ENCODE data around the gene EIF2S3. TPM values are rescaled to one million over a fixed set of nuclear protein-coding genes. Genes with fewer than 3 reads are reported as not detected.

EIF2S3 gene
- total and polyA plus RNA-seq, 2 of the 13 experiments (the other 11 are each of a cell fraction or from before 2014, with no cell fraction given) = 61.0 to 183 TPM

DNA sequence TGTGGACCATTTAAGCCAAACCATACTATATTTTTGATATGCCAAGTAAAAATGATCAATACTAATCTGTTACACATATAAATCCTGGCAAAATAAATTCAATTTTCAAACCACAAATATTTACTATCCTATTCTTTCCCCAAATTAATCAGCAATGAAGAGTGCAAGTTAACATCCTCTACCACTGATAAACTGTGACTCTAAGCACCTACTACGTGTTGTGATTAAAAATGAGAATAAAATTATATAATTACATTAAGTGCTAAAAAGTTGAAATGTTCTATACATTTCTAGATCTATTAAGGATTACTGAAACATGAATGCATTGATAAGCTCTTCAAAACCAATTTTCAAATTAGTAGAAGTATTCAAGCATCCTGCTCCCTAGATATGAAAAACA lies 31.2 kb upstream of the EIF2S3 start (continued):
- TF ChIP-seq, protein P1, sequence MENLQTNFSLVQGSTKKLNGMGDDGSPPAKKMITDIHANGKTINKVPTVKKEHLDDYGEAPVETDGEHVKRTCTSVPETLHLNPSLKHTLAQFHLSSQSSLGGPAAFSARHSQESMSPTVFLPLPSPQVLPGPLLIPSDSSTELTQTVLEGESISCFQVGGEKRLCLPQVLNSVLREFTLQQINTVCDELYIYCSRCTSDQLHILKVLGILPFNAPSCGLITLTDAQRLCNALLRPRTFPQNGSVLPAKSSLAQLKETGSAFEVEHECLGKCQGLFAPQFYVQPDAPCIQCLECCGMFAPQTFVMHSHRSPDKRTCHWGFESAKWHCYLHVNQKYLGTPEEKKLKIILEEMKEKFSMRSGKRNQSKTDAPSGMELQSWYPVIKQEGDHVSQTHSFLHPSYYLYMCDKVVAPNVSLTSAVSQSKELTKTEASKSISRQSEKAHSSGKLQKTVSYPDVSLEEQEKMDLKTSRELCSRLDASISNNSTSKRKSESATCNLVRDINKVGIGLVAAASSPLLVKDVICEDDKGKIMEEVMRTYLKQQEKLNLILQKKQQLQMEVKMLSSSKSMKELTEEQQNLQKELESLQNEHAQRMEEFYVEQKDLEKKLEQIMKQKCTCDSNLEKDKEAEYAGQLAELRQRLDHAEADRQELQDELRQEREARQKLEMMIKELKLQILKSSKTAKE (CRISPR knock-in tag; IDR thresholded peaks at IDR 0.05; ENCODE audit: borderline replicate concordance) = no peak
- no peak for TF ChIP-seq ATF1 (CRISPR knock-in tag; IDR thresholded peaks at IDR 0.05)
- TF ChIP-seq, protein P2, sequence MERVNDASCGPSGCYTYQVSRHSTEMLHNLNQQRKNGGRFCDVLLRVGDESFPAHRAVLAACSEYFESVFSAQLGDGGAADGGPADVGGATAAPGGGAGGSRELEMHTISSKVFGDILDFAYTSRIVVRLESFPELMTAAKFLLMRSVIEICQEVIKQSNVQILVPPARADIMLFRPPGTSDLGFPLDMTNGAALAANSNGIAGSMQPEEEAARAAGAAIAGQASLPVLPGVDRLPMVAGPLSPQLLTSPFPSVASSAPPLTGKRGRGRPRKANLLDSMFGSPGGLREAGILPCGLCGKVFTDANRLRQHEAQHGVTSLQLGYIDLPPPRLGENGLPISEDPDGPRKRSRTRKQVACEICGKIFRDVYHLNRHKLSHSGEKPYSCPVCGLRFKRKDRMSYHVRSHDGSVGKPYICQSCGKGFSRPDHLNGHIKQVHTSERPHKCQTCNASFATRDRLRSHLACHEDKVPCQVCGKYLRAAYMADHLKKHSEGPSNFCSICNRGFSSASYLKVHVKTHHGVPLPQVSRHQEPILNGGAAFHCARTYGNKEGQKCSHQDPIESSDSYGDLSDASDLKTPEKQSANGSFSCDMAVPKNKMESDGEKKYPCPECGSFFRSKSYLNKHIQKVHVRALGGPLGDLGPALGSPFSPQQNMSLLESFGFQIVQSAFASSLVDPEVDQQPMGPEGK (CRISPR knock-in tag; IDR thresholded peaks at IDR 0.05) = no peak
- no peak for TF ChIP-seq SNAI1 (CRISPR knock-in tag; IDR thresholded peaks at IDR 0.05; ENCODE audit: borderline replicate concordance)
- no peak for TF ChIP-seq ZNF264 (CRISPR knock-in tag; IDR thresholded peaks at IDR 0.05)

DNA sequence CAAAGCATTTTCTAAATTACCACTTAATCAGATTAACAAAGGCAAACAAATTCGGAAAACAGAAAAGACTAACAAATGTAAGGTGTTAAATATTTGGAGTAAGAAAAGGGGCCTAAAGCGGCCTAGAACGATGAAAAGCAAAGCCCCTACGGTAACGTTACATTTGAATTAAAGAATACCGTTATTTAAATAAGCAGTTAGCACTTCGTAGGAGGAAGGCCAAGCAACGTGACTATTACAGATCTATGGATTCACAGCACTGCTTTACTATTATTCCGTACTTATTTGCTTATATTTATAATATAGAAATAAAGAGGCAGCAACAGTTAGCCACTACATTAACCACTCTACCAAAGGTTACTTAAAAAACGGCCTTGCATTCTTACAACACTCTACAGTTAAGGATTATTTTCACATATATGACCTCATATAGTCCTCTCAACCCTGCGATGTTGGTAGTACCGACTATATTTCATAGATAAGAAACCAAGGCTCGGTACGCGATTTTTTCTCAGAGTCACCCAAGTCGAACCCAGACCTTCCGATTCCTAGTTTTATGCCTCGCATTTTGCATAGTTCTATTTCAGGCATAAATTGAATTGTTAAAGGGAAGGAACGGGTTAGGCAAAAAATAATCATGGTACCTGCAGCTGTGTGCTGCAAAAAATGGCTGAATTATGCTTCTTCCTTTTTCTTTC lies 30.6 kb upstream of the EIF2S3 start:
- H3K36me3 ChIP-seq (replicated peaks in 1 of 2; ENCODE audit: control insufficient read depth in 1 of 2, insufficient read depth in 2 of 2, low read length in 2 of 2) = 0 out of 5 replicates have a peak, but pooled peaks cover 0 to 3% of the 10 kb centered on the region in 2 experiments
- ChIA-PET CTCF (ENCODE audit: low intra/inter-chr PET ratio, low total read pairs) (no interaction called here), POLR2A (interaction anchor here (0.5 to 4.1 kb wide), 3 partner anchors 14 to 31 kb away, joined by 3 to 35 read pairs (median 4); partner anchors contain the start of gene EIF2S3)
- H3K27ac ChIP-seq (ENCODE audit: extremely low read length, insufficient read depth, low read length) = peak overlapping the region; percentile 82
- peaks cover 15% of the 10 kb centered on the region; the same call in 1 of the 2 replicates for H3K4me1 ChIP-seq (ENCODE audit: insufficient read depth, low read length)
- FAIRE-seq (no peak), DNase-seq (ENCODE audit: low spot score) (no peak), ATAC-seq (peak; percentile 34)
- no peak overlapping the region for H2AFZ ChIP-seq (ENCODE audit: low read length)
- H3K9ac ChIP-seq (ENCODE audit: insufficient read depth, low read depth, low read length) = peak overlapping the region; percentile 81
- H3K4me2 ChIP-seq (ENCODE audit: low read depth, low read length) = peak overlapping the region; percentile 68
- no peaks in the 10 kb centered on the region for H4K20me1 ChIP-seq (ENCODE audit: insufficient read depth, low read length)
- intact Hi-C loops (cut with micrococcal nuclease; ENCODE audit: unreplicated experiment) (loop anchor here (2.0 kb wide), 2 partner anchors 31 to 115 kb away; partner anchors contain the start of genes CXorf58 and EIF2S3), in situ Hi-C loops (cut with HindIII; ENCODE audit: extremely low pct_ligation_motif_present, low pct_unique_long_range_greater_than_20kb) (no loop called here)
- 1% methylated on average over 19 of the region's 19 CpGs for WGBS (ENCODE audit: low lambda C conversion rate)
- no peaks in the 10 kb centered on the region; a peak in 1 of 5 replicates for H3K27me3 ChIP-seq (ENCODE audit: control insufficient read depth in 1 of 2, insufficient read depth in 2 of 2, low read length in 2 of 2)
- H3K9me3 ChIP-seq (ENCODE audit: low read length) = no peaks in the 10 kb centered on the region
- peak overlapping the region; percentile 77 to 83 (median 80) for H3K4me3 ChIP-seq (replicated peaks in 1 of 3; ENCODE audit: insufficient read depth in 1 of 3, low read depth in 2 of 3, low read length in 3 of 3)
- BruUV-seq (replicated peaks) = TSS peak; percentile 68
- peaks cover 43% of the 10 kb centered on the region for H3K79me2 ChIP-seq (ENCODE audit: insufficient read depth, low read length)
- TF ChIP-seq RAD51 (IDR thresholded peaks at IDR 0.05; ENCODE audit: borderline replicate concordance) (no peak), ZMAT3 (CRISPR knock-in tag; conservative IDR thresholded peaks at IDR 0.05) (no peak), ZBTB42 (CRISPR knock-in tag; IDR thresholded peaks at IDR 0.05) (no peak), RORA (CRISPR knock-in tag; IDR thresholded peaks at IDR 0.05) (no peak), ZBTB34 (CRISPR knock-in tag; IDR thresholded peaks at IDR 0.05) (no peak)
- TF ChIP-seq, protein P3, sequence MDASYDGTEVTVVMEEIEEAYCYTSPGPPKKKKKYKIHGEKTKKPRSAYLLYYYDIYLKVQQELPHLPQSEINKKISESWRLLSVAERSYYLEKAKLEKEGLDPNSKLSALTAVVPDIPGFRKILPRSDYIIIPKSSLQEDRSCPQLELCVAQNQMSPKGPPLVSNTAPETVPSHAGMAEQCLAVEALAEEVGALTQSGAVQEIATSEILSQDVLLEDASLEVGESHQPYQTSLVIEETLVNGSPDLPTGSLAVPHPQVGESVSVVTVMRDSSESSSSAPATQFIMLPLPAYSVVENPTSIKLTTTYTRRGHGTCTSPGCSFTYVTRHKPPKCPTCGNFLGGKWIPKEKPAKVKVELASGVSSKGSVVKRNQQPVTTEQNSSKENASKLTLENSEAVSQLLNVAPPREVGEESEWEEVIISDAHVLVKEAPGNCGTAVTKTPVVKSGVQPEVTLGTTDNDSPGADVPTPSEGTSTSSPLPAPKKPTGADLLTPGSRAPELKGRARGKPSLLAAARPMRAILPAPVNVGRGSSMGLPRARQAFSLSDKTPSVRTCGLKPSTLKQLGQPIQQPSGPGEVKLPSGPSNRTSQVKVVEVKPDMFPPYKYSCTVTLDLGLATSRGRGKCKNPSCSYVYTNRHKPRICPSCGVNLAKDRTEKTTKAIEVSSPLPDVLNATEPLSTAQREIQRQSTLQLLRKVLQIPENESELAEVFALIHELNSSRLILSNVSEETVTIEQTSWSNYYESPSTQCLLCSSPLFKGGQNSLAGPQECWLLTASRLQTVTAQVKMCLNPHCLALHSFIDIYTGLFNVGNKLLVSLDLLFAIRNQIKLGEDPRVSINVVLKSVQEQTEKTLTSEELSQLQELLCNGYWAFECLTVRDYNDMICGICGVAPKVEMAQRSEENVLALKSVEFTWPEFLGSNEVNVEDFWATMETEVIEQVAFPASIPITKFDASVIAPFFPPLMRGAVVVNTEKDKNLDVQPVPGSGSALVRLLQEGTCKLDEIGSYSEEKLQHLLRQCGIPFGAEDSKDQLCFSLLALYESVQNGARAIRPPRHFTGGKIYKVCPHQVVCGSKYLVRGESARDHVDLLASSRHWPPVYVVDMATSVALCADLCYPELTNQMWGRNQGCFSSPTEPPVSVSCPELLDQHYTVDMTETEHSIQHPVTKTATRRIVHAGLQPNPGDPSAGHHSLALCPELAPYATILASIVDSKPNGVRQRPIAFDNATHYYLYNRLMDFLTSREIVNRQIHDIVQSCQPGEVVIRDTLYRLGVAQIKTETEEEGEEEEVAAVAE (CRISPR knock-in tag; IDR thresholded peaks at IDR 0.05; ENCODE audit: borderline replicate concordance) = no peak
